RWPE1 (cell line): ENCODE data around the gene ADTRP.
"Not testable (repeated sequence)": the region's sequence is repeated elsewhere in the genome, so short reads cannot be mapped to it uniquely, and the experiment has no call there.

ENCODE experiments used
- CTCF ChIA-PET: fragments of 350-600 bp; sonication (Branson Sonifier 250); formaldehyde crosslinking; extraction: SDS; loops from one replicate; lab custom pipeline; 2021; lab: Yijun Ruan, JAX
- POLR2A ChIA-PET: fragments of 400-600 bp; formaldehyde crosslinking; extraction: SDS; loops from one replicate; lab custom pipeline; 2020; ENCODE audit warnings: antibody characterized with exemption; ENCODE audit not compliant: low non-redundant PET; lab: Yijun Ruan, JAX
- DNase-seq: peaks from one replicate; pipeline ENCODE4 v3.0.0; 2012; ENCODE audit warnings: low spot score
- H3K27ac ChIP-seq: fragments of 450-650 bp; 2 replicates; pipeline ENCODE4 v1.5.1; 2017
- TF ChIP-seq, protein P1 (sequence below): fragments of 450-650 bp; conservative IDR thresholded peaks from 2 replicates; pipeline ENCODE4 v1.5.1; 2017; ENCODE audit warnings: low read depth, mild to moderate bottlenecking

Gene ADTRP

GRCh38 chr6:11806561-11807317 is 28.1 kb upstream of the ADTRP start:
- POLR2A ChIA-PET: no interaction called here
- no peak overlapping the region for H3K27ac ChIP-seq
- TF ChIP-seq, protein P1, sequence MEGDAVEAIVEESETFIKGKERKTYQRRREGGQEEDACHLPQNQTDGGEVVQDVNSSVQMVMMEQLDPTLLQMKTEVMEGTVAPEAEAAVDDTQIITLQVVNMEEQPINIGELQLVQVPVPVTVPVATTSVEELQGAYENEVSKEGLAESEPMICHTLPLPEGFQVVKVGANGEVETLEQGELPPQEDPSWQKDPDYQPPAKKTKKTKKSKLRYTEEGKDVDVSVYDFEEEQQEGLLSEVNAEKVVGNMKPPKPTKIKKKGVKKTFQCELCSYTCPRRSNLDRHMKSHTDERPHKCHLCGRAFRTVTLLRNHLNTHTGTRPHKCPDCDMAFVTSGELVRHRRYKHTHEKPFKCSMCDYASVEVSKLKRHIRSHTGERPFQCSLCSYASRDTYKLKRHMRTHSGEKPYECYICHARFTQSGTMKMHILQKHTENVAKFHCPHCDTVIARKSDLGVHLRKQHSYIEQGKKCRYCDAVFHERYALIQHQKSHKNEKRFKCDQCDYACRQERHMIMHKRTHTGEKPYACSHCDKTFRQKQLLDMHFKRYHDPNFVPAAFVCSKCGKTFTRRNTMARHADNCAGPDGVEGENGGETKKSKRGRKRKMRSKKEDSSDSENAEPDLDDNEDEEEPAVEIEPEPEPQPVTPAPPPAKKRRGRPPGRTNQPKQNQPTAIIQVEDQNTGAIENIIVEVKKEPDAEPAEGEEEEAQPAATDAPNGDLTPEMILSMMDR: no peak
- DNase-seq: no peak
- CTCF ChIA-PET: no interaction called here

DNA sequence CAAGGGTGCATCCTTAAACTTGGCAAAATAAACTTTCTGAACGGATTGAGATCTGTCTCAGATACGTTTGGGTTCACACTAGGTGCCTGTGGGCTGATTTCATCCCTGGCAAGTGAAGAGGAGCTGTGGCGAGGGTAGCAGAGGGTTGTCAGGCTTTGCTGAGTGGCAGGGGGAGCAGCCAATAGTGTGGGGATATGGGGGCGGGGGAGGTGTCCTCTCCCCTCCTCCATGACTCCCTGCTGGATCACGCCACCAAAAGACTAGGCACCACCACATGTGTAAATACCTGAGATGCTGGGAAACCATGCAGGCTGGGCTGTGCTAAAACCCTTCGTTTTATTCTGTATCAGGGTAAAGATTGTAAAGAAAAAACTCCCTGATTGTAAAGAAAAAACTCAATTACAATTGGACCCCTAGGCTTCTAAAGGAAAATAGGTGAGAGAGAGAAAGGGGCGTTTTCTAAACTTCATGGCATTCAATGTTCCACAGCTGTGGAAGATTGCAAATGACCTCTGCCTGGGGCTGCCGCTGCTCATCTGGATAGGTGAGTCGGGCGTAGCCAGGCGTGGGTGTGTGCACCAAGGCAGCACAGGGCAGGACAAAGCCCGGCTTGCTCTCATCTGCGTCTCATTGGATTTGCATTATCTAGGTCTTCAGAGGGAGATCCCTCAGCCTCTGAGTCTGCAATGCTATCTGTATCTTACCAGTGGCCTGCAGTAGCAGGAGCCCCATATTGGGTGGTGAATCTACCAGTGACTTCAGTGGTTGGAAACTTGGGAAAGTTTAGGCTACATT is 26.9 kb upstream of the ADTRP start:
- ChIA-PET CTCF (no interaction called here), POLR2A (no interaction called here)
- TF ChIP-seq, protein P1: no peak
- DNase-seq: peak; percentile 63
- no peak overlapping the region for H3K27ac ChIP-seq

DNA sequence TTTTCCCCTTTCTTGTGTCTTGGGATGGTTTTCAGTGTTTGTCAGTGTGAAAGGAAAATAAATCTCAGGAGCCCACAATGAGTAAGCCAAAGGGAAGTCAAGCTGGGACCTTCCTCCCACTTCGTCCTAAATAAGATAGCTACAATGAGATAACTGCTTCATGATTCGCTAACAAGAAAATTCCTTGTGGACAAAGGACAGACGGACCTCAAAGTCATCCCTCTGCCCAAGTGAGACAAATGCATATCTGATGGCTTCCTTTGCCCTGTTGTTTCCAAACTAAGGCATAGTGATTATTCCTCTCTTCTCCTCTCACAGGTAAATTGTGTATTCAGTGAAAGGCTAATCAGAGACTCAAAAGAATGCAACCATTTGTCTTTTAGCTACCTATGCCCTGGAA is 26.1 kb upstream of the ADTRP start:
- CTCF ChIA-PET: no interaction called here
- H3K27ac ChIP-seq: no peak overlapping the region
- POLR2A ChIA-PET: no interaction called here
- TF ChIP-seq, protein P1: no peak
- no peak for DNase-seq

- H3K27ac ChIP-seq: no peak overlapping the region
- no peak for DNase-seq
- POLR2A ChIA-PET: no interaction called here
- CTCF ChIA-PET: no interaction called here
- TF ChIP-seq, protein P1: no peak
Observed at GRCh38 chr6:11804135-11804534, 25.5 kb upstream of the ADTRP start.

GRCh38 chr6:11803591-11803971 is 25.0 kb upstream of the ADTRP start:
- TF ChIP-seq, protein P1: no peak
- no peak overlapping the region for H3K27ac ChIP-seq
- CTCF ChIA-PET: no interaction called here
- POLR2A ChIA-PET: no interaction called here
- no peak for DNase-seq

GRCh38 chr6:11802886-11803590 is 24.4 kb upstream of the ADTRP start:
- POLR2A ChIA-PET: no interaction called here
- TF ChIP-seq, protein P1: no peak
- DNase-seq: no peak
- no peak overlapping the region for H3K27ac ChIP-seq
- CTCF ChIA-PET: no interaction called here

- H3K27ac ChIP-seq, CTCF ChIA-PET, POLR2A ChIA-PET, DNase-seq: not testable (repeated sequence)
Observed at GRCh38 chr6:11800531-11800930, 21.9 kb upstream of the ADTRP start.
